ENCODE measurements around the gene GPC6.

DNA sequence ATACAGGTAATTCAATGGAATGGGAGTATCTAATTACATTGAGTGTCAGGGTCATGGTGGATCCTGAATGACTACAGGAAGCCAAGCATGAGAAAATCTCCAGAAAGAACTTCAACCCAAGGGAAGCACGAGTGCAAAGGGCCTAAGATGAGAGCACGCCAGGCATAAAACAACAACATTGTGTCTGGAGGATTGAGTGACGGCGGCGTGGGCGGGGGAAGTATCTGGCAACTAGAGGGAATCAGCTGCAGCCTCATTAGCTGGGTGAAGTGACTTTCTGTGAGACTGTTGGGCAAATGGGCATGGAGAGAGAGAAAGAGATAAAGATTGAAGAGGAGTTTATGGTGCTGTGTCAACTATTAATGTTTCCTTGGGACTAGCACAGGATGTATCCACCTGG lies 194.3 kb downstream of the GPC6 start:
- no peak for TF ChIP-seq ZBTB20 (tag by site-specific recombination; IDR thresholded peaks at IDR 0.05)
- TF ChIP-seq SP3 (tag by site-specific recombination; IDR thresholded peaks at IDR 0.05), result no peak
- no peak for TF ChIP-seq ZNF416 (tag by site-specific recombination; IDR thresholded peaks at IDR 0.05)
- TF ChIP-seq, protein P1, sequence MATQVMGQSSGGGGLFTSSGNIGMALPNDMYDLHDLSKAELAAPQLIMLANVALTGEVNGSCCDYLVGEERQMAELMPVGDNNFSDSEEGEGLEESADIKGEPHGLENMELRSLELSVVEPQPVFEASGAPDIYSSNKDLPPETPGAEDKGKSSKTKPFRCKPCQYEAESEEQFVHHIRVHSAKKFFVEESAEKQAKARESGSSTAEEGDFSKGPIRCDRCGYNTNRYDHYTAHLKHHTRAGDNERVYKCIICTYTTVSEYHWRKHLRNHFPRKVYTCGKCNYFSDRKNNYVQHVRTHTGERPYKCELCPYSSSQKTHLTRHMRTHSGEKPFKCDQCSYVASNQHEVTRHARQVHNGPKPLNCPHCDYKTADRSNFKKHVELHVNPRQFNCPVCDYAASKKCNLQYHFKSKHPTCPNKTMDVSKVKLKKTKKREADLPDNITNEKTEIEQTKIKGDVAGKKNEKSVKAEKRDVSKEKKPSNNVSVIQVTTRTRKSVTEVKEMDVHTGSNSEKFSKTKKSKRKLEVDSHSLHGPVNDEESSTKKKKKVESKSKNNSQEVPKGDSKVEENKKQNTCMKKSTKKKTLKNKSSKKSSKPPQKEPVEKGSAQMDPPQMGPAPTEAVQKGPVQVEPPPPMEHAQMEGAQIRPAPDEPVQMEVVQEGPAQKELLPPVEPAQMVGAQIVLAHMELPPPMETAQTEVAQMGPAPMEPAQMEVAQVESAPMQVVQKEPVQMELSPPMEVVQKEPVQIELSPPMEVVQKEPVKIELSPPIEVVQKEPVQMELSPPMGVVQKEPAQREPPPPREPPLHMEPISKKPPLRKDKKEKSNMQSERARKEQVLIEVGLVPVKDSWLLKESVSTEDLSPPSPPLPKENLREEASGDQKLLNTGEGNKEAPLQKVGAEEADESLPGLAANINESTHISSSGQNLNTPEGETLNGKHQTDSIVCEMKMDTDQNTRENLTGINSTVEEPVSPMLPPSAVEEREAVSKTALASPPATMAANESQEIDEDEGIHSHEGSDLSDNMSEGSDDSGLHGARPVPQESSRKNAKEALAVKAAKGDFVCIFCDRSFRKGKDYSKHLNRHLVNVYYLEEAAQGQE (tag by site-specific recombination; IDR thresholded peaks at IDR 0.05), result no peak
